NCI-H1694 treated with DMSO at 0.1 percent for 48 hours (cell line): ENCODE measurements around the gene SMAP2.
A peak's percentile ranks its signal among the peaks of the same experiment; 100 is the strongest.

ENCODE experiments used
- DNase-seq: peaks from one replicate; lab custom pipeline; 2025; lab: John Stamatoyannopoulos, UW

SMAP2 gene

GRCh38 chr1:40390857-40391256 lies 17.3 kb downstream of the SMAP2 start:
- no peak for DNase-seq

DNA sequence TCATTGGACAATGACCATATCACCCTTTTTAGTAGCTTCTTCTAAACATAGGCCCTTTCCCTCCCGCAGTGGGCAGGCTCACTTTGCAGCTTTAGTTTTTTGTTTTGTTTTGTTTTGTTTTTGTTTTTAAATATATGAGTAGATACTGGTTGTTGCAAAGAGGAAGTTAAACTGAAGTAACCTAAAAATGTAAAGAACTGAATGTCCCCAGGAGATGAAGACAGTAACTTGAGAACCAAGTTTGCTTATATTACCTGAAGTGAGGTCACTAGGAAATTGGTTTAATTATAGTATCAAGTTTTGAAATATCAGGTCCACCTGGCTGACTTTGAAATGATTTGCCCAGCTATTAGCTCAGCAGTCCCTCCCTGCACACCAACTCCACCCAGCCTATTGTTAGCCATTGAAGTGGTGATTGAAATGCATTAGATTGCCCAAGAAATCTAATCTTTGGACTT lies 18.2 kb downstream of the SMAP2 start:
- no peak for DNase-seq

DNA sequence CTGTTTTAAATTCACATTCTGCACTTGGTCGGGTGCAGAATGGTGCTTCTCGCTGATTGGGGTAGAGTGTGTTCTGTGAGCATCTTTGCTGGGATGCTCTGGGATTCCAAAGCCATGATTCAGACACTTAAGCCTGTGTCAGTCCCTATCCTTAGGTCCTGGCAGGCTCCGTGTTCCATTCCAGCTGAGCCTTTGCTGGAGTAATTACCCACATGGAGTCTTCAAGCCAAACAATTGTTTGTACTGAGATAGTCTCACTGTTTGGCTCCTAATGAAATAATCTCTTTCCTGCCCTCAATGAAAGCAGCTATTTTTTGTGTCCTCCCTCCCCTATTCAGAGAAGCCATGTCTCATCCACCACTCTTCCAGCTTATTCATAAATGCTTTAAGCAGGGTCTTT lies 18.7 kb downstream of the SMAP2 start:
- no peak for DNase-seq

GRCh38 chr1:40393173-40393572 lies 19.6 kb downstream of the SMAP2 start:
- DNase-seq: no peak

GRCh38 chr1:40394491-40395172 lies 21.1 kb downstream of the SMAP2 start:
- DNase-seq: no peak

GRCh38 chr1:40395190-40396175 lies 22.0 kb downstream of the SMAP2 start:
- no peak for DNase-seq

- DNase-seq: no peak
Observed at GRCh38 chr1:40396420-40396819, 22.9 kb downstream of the SMAP2 start.

- DNase-seq: no peak
Observed at GRCh38 chr1:40397258-40397657, 23.7 kb downstream of the SMAP2 start.

GRCh38 chr1:40399984-40400704 lies 26.6 kb downstream of the SMAP2 start:
- DNase-seq: no peak

DNA sequence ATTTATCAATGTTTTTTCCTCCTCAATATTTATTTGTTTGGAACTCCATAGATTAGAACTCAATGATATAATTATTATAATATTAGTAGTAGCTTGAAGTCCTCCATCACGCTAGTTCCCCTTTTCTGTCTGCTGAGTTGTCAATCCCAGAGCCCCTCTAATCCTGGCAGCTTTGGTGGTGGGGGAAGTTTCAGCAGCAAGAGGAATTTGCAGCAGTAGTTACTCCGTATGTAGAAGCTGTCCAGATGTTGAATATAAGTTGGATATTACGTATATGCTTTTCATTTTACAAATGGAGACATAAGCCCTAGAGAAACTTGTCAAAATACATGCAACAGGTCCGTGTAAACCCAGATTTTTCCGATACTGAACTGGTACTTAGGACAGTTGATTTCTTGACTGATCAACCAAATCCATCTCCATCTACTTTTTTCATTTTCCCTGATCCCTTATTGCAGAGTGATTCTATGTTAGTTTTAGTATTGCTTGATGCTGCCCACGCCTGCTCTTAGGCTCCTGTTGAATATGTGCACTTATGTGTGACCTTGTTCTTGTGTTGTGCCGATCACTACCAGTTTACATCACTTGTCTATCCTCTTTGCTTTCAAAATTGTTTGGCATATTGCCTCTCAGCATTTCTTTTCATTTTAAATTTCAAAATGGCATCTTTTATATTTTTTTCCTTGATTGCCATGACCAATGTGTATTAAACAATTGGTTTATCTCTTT lies 28.1 kb downstream of the SMAP2 start:
- no peak for DNase-seq

GRCh38 chr1:40404670-40405462 lies 31.3 kb downstream of the SMAP2 start:
- peak; percentile 37 for DNase-seq

- DNase-seq: no peak
Observed at GRCh38 chr1:40405812-40406211, 32.3 kb downstream of the SMAP2 start.

- DNase-seq: no peak
Observed at GRCh38 chr1:40407453-40407852, 33.9 kb downstream of the SMAP2 start.

GRCh38 chr1:40409467-40409866 lies 35.9 kb downstream of the SMAP2 start:
- no peak for DNase-seq

DNA sequence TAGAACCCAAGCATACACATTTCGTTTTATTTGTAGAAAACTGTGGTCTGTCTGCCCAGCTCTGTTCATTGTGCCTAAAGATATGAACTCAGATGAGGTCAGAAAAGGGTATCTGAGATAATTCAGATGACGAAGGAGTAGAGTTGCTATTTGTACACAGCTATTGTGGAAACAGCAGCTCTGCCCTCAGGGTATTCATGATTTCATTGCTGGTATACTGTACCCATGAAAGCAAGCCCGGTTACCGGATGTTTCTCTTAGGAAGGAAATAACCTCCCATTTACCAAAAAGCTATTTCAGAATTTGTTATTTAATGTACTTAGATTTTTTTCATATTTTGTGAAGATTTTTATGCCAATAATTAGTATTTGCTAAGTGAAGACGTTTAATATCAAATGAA lies 37.8 kb downstream of the SMAP2 start:
- no peak for DNase-seq

DNA sequence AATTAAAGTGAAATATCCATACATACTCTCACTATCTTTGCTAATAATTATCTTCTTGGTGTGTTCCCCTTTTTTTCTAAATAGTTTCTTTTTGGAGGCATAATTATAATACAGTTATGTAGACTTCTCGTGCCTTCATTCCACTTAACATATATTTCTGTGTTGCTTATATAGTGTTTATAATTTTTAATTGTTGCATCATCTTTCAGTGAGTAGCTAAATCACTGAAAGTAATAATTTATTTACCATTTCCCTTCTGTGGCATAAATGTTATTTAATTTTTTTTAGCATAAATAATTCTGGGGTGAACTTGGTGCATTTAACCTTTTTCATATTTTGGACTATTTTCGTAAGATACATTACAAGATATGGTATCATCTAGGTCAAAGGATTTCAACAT lies 38.3 kb downstream of the SMAP2 start:
- DNase-seq: no peak

GRCh38 chr1:40413527-40414252 lies 40.2 kb downstream of the SMAP2 start:
- no peak for DNase-seq

GRCh38 chr1:40414331-40414730 lies 40.8 kb downstream of the SMAP2 start:
- DNase-seq: no peak

DNA sequence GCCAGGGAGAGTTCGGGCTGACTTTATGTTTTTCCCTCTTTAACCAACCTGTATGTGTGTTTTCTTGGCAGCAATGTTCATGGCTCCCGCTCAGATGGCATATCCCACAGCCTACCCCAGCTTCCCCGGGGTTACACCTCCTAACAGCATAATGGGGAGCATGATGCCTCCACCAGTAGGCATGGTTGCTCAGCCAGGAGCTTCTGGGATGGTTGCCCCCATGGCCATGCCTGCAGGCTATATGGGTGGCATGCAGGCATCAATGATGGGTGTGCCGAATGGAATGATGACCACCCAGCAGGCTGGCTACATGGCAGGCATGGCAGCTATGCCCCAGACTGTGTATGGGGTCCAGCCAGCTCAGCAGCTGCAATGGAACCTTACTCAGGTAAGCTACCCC lies 43.2 kb downstream of the SMAP2 start:
- DNase-seq: no peak
